OCI-LY1 (cell line): ENCODE data around the gene IMP3.

Experiments used
- CTCF ChIP-seq: fragments of 200-600 bp; sonication (generic), shearing (Covaris generic); IDR thresholded peaks from 2 replicates; pipeline ENCODE4 v1.5.1; 2017; ENCODE audit warnings: mild to moderate bottlenecking, antibody characterized with exemption, low read length, moderate library complexity, mixed read lengths
- EZH2 ChIP-seq: fragments of 200-600 bp; sonication (generic), shearing (Covaris generic); IDR thresholded peaks from 2 replicates; pipeline ENCODE4 v1.8.0; 2017; ENCODE audit warnings: borderline replicate concordance, mixed run types, mild to moderate bottlenecking, antibody characterized with exemption, low read length, moderate library complexity, mixed read lengths

- TF ChIP-seq CTCF: no peak
- no peak for TF ChIP-seq EZH2
These were observed 40.6 kb downstream of the IMP3 start for GRCh38 chr15:75599401-75599800.
